Endometrial microvascular endothelial cells (primary cell): ENCODE results near the gene ENTPD1. TPM values are rescaled to one million over a fixed set of nuclear protein-coding genes. Genes with fewer than 3 reads are reported as not detected.
"Not testable (repeated sequence)": the region's sequence is repeated elsewhere in the genome, so short reads cannot be mapped to it uniquely, and the experiment has no call there.

Experiments
- in situ Hi-C: cut with HindIII; loops from 2 replicates; pipeline ENCODE4 v1.10.0; 2017; ENCODE audit warnings: low sequenced_read_pairs, low pct_unique_long_range_greater_than_20kb; ENCODE audit errors: inconsistent ontology term
- total RNA-seq: library from RNA; depleted of rRNA; stranded (reverse); fragments of >200 nt; gene quantifications from one replicate; pipeline ENCODE4 v1.2.3, GENCODE V29; 2015; ENCODE audit errors: inconsistent ontology term

ENTPD1 gene
- total RNA-seq, 1 donor from 2014 or later = 10.7 TPM

- in situ Hi-C loops = no loop called here
Observed at GRCh38 chr10:95791425-95791979, 35.5 kb downstream of the ENTPD1 start.

GRCh38 chr10:95792211-95792780 lies 36.3 kb downstream of the ENTPD1 start:
- in situ Hi-C loops = no loop called here

GRCh38 chr10:95792874-95793285 lies 36.9 kb downstream of the ENTPD1 start:
- in situ Hi-C loops = no loop called here

- in situ Hi-C loops = no loop called here
Observed at GRCh38 chr10:95793401-95794045, 37.6 kb downstream of the ENTPD1 start.

- in situ Hi-C loops = no loop called here
Observed at GRCh38 chr10:95794195-95794594, 38.2 kb downstream of the ENTPD1 start.

- in situ Hi-C loops = no loop called here
Observed at GRCh38 chr10:95795602-95796001, 39.6 kb downstream of the ENTPD1 start.

GRCh38 chr10:95796504-95796903 lies 40.5 kb downstream of the ENTPD1 start:
- in situ Hi-C loops = no loop called here

GRCh38 chr10:95798096-95798855 lies 42.3 kb downstream of the ENTPD1 start:
- in situ Hi-C loops = no loop called here

- in situ Hi-C loops = not testable (repeated sequence)
Observed at GRCh38 chr10:95800286-95800685, 44.3 kb downstream of the ENTPD1 start.

- in situ Hi-C loops = not testable (repeated sequence)
Observed at GRCh38 chr10:95806687-95807380, 50.9 kb downstream of the ENTPD1 start.

GRCh38 chr10:95808705-95809308 lies 52.8 kb downstream of the ENTPD1 start:
- in situ Hi-C loops = not testable (repeated sequence)

GRCh38 chr10:95809370-95810197 lies 53.6 kb downstream of the ENTPD1 start:
- in situ Hi-C loops = no loop called here

GRCh38 chr10:95810198-95810976 lies 54.4 kb downstream of the ENTPD1 start:
- in situ Hi-C loops = no loop called here

- in situ Hi-C loops = no loop called here
Observed at GRCh38 chr10:95813054-95813685, 57.2 kb downstream of the ENTPD1 start.

GRCh38 chr10:95814011-95814727 lies 58.2 kb downstream of the ENTPD1 start:
- in situ Hi-C loops = no loop called here

GRCh38 chr10:95815133-95815532 lies 59.2 kb downstream of the ENTPD1 start:
- in situ Hi-C loops = no loop called here
